GM18867 (cell line): ENCODE results near the gene C1GALT1C1L.
"Not testable (repeated sequence)": the region's sequence is repeated elsewhere in the genome, so short reads cannot be mapped to it uniquely, and the experiment has no call there.

Experiments used
- ATAC-seq: cut with Tn5 transposase; IDR thresholded peaks from one replicate; pipeline ENCODE4 v1.9.1; 2021; ENCODE audit warnings: mild to moderate bottlenecking, moderate library complexity; ENCODE audit not compliant: unreplicated experiment

The C1GALT1C1L gene

DNA sequence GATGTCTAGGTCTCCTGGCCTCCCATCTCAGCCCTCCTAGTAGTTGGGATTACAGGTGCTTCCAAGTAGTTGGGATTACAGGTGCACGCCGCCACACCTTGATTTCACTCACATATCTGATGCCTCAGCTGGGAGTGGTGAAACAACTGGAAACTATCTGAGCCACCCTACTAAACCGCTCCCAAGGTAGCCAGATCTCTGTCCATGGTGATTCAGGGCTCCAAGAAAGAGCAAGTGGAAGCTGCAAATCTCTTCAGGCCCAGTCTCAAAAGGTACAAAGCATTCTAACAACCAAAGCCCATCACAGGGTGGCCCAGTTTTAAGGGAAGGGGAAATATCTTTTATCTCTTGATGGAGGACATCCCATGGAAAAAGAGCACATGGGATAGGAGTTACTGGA is 19.0 kb downstream of the C1GALT1C1L start:
- ATAC-seq: no peak

DNA sequence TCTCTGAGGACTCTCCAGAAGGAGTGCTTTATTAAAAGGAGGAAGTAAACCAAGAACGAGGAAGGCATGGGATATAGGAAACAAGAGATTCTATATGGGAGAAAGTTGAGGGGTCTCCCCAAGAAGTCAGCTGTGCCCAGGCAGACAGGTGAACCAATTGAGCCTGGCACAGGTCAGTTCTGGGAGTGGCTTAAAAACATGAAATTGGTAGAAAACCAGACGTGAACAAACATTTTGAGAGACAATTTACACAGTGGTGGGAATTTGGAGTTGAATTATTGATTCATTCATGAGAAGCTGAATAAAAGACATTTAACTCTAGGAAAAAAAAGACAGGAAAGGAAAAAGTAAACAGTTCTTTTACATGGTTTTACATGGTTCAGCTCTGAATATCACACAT is 22.7 kb downstream of the C1GALT1C1L start:
- no peak for ATAC-seq

DNA sequence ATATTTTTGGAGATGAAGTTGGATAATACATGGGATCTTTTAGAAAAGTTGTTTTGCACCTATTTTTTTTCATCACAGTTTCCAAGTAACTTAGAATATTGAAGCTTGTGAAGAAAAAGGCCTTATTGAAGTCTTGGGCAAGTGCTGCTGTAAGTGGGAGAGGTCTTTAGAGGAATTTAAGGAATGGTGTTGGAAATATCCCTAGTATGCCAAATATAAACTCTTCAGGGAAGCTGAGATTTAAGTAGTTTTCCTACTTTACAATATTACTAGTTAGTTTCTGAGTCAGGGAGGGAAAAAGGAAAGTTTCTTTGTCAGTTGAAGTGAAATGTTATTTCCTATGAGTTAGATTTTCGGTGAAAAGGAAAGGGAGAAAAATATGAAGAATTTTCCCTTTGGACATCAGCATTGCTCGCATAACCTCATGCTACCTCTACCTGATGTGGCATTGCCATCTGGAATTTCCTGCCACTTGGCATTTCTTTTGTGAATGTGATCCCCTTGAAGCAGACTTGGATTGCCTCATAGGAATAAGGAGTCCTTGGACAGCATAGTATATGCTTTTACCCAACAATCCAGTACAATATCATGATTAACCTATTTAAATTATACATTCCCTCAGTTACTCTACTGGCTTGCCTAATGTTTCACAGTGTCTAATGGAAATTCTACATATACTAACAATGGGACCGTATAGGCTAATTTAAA is 27.1 kb downstream of the C1GALT1C1L start:
- no peak for ATAC-seq

DNA sequence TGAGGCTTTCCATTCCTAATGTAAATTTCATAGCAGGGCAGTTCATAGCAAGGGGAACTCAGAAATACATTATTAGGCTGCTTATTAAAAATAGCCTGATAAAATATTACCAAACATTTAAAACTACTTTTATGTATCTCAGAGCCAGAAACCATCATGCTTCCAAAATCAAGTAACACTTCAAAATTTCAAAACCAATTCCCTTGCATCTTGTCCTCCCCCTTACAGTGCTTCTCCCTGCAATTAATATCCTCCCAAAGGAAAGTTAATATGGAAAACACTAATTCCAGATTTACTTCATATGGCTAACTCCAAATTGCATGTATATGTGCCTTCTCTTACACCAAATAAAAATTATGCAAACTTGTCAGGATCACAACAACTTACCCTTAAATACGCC is 32.5 kb downstream of the C1GALT1C1L start:
- ATAC-seq: no peak

DNA sequence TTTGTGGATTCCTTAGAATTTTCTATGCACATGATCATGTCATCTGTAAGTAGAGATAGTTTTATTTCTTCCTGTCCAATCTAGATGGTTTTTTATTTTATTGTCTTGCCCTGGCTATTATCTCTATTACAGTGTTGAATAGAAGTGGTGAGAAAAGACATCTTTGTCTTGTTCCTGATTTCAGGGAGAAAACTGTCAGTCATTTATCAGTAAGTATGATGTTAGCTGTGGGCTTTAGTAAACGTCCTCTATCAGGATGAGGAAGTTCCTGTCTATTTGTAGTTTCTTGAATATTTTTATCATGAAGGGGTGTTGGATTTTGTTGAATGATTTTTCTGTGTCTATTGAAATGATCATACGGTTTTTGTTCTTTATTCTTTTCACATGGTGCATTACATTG is 33.9 kb downstream of the C1GALT1C1L start:
- ATAC-seq: no peak

DNA sequence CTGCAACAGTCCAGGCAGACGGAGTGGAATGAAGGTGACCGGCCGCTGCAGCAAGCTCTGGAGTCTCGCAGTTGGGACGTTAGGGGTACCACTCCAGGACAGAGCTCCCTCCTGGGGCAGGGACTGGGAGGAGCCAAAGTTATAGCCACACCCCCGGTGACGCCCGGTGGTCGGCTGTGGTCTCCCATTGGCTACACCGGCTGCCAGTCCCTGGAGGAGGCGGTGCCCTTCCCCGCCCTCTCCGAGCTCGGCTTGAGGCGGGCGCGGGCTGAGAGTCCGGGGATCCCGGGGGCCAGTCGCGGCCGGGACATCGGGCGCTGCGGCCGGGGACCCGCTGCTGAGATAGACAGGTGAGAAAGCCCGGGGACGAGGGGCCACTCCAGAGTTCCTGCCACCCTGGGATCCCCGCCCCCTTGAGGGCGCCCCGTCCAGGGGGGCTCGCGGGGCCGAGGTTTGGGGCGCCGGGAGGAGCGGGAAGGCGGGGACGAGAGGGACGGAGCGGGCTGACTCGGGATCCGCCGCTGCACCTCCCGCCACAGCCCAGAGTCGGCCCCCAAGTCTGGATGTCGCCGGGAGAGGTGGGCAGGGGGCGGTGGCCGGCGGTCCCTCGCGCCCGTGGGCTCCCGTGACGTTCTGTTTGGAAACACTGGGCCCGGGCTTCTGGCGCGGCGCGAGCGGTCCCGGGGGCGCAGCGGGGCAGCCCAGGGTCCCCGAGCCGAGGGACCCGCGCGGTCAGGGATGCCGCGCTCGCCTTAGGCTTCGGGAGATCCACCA is 39.0 kb downstream of the C1GALT1C1L start, which contains the start of gene PLEKHH2:
PLEKHH2 (plus strand) TSS at position 231 of the 774 bp plus-strand sequence. CDS start 7,414 bp downstream, outside the sequence.
- peak; percentile 100 for ATAC-seq

DNA sequence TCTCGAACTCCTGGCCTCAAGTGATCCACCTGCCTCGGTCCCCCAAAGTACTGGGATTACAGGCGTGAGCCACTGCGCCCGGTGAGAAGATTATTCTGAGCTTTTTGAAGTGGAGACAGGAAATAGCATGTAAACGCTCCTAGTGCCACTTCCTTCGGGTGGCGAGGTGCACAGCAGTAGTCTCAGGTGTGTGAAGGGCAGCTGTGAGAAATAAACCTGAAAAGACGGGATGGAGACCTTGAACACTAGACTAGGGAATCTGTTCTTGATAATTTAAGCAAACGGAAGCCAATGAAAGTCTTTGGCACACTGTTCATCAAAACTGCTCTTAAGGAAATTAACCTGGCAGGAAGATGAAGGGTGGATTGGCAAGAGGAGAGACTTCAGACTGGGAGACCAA is 39.6 kb downstream of the C1GALT1C1L start:
- no peak for ATAC-seq

DNA sequence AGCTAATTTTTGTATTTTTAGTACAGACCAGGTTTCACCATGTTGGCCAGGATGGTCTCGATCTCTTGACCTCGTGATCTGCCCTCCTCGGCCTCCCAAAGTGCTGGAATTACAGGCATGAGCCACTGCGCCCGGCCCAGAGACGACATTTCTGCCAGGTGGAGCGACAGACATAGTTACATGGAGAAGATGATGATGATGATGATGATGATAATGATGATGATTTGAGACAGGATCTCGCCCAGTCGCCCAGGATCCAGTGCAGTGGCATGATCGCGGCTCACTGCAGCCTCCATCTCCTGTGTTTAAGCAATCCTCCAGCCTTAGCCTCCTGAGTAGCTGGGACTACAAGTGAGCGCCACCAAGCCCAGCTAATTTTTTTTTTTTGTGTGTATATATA is 40.1 kb downstream of the C1GALT1C1L start:
- not testable (repeated sequence) for ATAC-seq

DNA sequence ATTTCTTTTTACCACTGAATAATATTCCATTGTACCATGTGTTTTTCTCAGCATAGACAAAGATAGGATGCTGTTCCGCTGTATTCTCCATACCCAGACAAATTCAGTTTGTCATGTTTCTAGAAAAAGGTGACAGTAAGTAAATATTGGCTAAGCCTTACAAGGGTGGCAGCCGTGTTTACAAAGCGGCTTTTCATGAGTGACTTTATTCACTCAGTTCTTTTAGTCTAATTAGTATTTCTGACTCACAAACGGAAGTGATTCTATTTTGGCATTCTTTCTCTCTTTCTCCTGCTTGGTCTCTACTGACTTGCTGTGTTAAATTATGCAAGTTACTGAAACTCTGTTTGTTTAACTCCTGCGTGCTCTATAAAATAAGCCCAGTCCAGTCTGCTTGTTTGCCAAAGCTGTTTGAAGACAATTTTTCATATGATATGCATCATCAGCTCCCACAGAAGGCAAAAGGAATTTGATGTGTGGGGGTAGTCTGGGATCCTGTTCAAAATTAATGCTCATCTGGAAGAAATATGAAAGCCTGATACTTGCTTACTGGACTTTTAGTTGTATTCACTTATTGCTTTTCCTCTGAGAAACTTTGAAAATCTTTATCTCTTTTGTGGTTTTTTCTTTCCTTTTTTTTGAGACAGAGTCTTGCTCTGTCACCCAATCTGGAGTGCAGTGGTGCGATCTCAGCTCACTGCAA is 41.5 kb downstream of the C1GALT1C1L start:
- no peak for ATAC-seq

DNA sequence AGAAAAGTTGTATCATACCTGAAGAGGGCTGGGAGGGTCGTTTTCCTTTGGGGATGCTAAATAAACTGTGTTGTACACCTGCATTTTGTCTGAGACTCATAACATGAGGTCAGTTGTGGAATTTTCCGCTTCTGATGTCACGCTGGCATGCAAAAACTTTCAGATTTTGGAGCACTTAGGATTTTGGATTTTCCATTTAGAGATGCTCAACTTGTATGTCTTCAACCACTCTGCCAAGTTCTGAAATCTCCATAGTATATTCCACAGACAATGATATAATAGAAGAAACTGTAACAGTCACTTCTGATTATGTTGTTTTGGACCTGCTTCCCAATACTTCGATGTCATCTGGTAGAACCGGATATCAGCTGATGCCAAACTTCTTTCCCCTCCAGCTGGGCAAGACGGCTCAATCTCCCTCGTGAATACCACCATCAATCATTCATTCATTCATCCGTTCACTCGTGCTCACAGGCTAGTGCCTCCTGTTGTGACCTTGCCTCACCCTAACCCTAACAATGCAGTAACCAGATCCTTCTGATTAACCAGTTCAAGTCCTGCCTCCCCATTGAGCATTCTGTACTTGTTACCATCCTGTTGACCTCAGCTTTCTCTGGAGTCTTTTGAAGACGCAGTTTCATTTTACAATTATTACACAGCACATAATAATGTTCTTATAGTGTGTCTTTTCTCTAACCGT is 44.5 kb downstream of the C1GALT1C1L start:
- ATAC-seq: no peak
